GM12872 (cell line): ENCODE results near the gene RASSF7.

ENCODE experiments used
- TF ChIP-seq, protein P1 (sequence below): IDR thresholded peaks from 3 replicates; pipeline ENCODE4 v1.5.1; 2011; ENCODE audit warnings: low read depth, mild to moderate bottlenecking, low read length, moderate library complexity; ENCODE audit not compliant: insufficient read depth

Gene RASSF7

GRCh38 chr11:601573-602245, 40.9 kb downstream of the RASSF7 start:
- TF ChIP-seq, protein P1, sequence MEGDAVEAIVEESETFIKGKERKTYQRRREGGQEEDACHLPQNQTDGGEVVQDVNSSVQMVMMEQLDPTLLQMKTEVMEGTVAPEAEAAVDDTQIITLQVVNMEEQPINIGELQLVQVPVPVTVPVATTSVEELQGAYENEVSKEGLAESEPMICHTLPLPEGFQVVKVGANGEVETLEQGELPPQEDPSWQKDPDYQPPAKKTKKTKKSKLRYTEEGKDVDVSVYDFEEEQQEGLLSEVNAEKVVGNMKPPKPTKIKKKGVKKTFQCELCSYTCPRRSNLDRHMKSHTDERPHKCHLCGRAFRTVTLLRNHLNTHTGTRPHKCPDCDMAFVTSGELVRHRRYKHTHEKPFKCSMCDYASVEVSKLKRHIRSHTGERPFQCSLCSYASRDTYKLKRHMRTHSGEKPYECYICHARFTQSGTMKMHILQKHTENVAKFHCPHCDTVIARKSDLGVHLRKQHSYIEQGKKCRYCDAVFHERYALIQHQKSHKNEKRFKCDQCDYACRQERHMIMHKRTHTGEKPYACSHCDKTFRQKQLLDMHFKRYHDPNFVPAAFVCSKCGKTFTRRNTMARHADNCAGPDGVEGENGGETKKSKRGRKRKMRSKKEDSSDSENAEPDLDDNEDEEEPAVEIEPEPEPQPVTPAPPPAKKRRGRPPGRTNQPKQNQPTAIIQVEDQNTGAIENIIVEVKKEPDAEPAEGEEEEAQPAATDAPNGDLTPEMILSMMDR: no peak

DNA sequence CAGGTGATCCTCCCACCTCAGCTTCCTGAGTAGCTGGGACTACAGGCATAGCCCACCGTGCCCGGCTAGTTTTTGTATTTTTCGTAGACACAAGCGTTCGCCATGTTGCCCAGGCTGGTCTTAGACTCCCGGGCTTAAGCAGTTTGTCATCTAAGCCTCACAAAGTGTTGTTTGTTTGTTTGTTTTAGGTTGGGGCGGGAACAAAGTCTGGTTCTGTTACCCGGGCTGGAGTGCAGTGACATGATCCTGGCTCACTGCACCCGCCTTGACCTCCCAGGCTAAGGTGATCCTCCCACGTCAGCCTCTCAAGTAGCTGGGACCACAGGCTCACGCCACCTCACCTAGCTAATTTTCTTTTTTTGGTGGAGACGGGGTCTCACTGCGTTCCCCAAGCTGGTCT, 42.4 kb downstream of the RASSF7 start:
- TF ChIP-seq, protein P1: no peak

DNA sequence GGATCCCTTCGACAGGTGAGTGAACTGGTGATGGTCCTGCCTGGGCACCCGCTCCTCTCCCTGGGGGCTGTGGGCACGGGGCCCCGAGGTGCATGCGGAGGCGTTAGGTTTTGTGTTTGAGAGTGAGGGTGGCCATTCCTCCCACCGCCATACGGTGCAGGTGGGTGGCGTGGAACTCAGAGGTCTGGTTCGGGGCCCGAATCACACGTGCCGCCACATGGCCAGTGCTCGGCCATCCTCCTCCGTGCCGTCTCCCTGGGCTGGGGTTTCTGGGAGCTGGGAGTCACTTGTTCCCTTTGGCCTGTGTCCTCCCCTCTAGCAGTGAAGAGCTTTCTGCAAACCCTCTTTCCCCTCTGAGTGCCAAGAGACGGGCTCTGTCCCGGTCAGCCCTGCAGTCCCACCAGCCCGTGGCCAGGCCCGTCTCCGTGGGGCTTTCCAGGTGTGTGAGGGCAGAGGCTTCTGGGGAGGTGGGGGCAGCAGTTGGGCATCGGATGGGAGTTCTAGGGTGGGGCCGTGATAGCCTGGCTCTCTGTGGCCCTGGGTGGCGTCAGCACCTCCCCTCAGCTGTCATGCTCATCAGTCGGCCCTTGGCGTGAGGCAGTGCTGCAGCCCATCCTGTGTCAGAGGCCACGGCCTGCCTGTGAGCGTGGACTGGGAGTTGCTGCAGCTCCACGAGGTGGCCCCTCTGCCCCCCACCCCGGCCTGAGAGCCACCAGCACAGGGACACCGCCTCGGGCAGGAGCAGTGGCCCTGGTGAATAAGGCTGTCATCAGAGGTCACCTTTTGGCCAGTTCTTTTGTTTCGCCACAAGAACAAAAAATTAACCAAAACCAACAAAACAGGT, 44.7 kb downstream of the RASSF7 start:
- TF ChIP-seq, protein P1: no peak

DNA sequence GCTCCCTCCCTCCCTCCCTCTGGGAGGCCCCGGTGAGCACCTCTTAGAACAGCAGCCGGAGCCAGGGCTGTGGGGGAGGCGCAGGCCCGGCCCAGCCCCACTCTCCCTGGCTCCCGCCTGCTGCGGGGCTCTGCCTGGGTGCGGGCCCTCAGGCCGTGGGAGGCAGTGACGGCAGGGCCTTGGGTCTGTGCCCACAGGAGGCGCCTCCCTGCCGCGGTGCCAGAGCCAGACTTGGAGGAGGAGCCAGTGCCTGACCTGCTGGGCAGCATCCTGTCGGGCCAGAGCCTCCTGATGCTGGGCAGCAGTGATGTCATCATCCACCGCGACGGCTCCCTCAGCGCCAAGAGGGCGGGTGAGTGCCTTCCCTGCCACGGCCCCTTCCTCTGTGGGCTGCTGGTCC, 45.5 kb downstream of the RASSF7 start:
- TF ChIP-seq, protein P1: no peak

GRCh38 chr11:607020-607780, 46.4 kb downstream of the RASSF7 start:
- TF ChIP-seq, protein P1: no peak

GRCh38 chr11:607971-608659, 47.3 kb downstream of the RASSF7 start:
- TF ChIP-seq, protein P1: no peak
